VCaP (cell line): Measurements from ENCODE around the gene ETAA1.

Experiments
- H3K27ac ChIP-seq: fragments of 450-650 bp; 2 replicates; pipeline ENCODE4 v1.5.1; 2017
- TF ChIP-seq, protein P1 (sequence below): fragments of 450-650 bp; conservative IDR thresholded peaks from 2 replicates; pipeline ENCODE4 v1.5.1; 2017; ENCODE audit warnings: mild to moderate bottlenecking, moderate library complexity

The ETAA1 gene

DNA sequence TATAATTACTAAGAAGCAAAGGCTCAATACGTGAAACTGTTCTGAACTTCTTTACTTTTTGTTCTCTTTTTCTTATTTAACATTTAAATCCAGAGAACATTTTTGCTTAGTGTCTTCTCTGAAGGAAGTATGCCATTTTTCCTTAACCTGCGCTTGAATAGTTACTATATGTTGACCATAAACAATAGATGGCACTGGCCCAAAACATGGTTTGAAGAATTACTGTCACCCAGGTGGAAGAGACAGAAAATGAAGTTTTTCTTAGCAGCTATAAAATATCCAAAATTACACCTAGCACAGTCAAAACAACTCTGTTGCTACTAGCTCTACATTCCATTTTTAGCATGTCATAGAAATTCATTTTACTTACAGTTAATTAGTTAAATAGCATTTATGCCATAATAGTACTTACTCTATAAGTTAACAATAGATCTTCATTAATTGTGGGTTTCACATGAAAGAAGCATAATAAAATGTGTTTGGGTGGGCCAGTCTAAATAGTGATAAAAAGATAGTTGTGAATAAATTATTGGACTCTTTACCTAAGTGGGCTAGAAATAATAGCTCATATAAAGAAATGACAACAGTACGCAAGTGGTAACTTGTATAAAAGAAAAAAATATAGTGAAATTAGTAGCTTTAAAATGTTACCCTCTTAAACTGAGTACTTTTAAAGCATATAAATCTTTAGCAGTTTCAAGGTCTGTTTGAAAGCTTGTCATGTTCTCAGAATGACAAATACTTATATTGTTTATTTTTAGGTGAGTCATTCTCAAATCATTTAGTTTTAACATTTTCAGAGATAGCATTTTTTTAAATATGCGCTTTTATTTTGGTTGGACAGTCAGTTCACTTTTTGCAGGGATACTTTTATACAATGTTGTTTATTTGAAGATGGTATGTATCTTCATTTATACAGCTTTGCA, 3.7 kb downstream of the ETAA1 start:
- TF ChIP-seq, protein P1, sequence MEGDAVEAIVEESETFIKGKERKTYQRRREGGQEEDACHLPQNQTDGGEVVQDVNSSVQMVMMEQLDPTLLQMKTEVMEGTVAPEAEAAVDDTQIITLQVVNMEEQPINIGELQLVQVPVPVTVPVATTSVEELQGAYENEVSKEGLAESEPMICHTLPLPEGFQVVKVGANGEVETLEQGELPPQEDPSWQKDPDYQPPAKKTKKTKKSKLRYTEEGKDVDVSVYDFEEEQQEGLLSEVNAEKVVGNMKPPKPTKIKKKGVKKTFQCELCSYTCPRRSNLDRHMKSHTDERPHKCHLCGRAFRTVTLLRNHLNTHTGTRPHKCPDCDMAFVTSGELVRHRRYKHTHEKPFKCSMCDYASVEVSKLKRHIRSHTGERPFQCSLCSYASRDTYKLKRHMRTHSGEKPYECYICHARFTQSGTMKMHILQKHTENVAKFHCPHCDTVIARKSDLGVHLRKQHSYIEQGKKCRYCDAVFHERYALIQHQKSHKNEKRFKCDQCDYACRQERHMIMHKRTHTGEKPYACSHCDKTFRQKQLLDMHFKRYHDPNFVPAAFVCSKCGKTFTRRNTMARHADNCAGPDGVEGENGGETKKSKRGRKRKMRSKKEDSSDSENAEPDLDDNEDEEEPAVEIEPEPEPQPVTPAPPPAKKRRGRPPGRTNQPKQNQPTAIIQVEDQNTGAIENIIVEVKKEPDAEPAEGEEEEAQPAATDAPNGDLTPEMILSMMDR = no peak
- H3K27ac ChIP-seq = no peak overlapping the region

GRCh38 chr2:67408346-67408745, 11.2 kb downstream of the ETAA1 start:
- TF ChIP-seq, protein P1 = no peak
- H3K27ac ChIP-seq = no peak overlapping the region

DNA sequence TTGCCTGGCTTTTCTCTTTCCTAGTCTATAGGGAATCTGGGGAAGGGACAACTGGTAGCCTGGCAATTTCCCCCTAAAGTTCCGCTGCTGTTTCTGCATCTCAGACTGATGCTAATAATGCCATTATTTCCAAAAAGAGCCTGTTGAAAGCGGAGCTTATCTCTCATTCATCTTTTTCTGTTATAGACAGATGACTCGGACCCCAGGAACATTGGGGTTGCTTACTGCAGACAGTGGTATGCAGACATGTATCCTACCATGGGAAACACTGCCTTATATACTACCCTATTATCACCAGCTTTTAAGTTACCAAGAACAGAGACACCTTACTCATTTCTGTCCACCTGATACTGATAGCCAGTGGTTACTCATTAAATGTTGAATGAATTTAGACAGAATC, 15.3 kb downstream of the ETAA1 start:
- no peak overlapping the region for H3K27ac ChIP-seq
- TF ChIP-seq, protein P1 = no peak

- TF ChIP-seq, protein P1 = no peak
- H3K27ac ChIP-seq = no peak overlapping the region
These were observed 17.7 kb downstream of the ETAA1 start for GRCh38 chr2:67414867-67415266.

DNA sequence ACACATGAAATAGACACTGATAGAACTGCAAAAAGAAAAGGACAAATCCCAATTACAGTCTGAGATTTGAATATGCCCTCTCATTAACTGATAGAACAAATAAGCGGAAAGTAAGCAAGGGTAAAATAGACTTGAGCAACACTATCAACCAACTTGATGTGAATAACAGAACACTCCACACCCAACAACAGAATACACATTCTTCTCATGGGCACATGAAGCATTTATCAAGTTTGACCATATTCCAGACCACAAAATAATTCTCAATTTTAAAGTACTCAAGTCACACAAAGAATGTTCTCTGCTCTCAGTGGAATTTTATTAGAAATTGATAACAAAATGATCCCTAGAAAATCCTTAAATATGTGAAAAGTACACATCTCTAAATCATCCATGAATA, 19.0 kb downstream of the ETAA1 start:
- TF ChIP-seq, protein P1 = no peak
- no peak overlapping the region for H3K27ac ChIP-seq

DNA sequence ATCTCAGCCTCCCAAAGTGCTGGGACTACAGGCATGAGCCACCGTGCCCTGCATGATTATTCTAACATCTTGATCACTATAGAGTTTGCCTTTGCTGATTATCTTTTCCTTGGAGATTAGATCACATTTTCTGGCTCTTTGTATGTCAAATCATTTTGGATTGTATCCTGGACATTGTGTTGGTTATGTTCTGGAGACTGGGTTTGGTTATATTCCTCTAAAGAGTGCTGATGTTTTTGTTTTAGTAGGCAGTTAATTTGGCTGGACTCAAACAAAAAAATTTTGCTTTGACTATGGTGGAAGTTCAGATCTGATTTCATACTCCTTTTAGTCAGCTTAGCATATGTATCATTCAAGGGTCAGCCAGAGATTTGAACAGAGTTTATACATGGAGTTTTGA, 26.4 kb downstream of the ETAA1 start:
- TF ChIP-seq, protein P1 = no peak
- H3K27ac ChIP-seq = no peak overlapping the region

DNA sequence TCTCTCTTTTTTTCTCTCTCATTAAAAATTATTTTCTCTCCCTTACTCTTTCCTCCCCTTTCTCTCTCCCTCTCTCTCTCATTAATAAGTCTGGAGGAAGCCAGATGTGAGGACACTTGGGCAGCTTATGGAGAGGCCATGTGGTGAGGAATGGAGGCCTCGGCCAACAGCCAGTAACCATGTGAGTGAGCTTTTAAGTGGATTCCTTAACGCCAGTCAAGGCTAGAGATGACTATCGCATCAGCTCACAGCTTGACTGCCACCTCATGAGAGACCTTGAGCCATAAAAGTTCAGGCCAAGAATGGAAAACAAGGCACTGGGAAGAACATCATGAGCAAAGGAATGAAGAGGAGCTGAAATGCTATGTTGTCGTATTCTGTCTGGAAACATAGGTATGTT, 39.1 kb downstream of the ETAA1 start:
- no peak overlapping the region for H3K27ac ChIP-seq
- TF ChIP-seq, protein P1 = no peak
